ENCODE data around the gene SLC24A4. TPM values are rescaled to one million over a fixed set of nuclear protein-coding genes. Genes with fewer than 3 reads are reported as not detected.

The SLC24A4 gene
- polyA plus RNA-seq, 1 donor, result 0.54 TPM

- Histone ChIP-seq H3K4me1 (ENCODE audit: control insufficient read depth, insufficient read depth, low read length) (no peaks in the 10 kb centered on the region), H3K27me3 (ENCODE audit: control insufficient read depth, insufficient read depth, low read length) (no peaks in the 10 kb centered on the region), H3K36me3 (ENCODE audit: control insufficient read depth, insufficient read depth, low read length) (no peaks in the 10 kb centered on the region), H3K9me3 (ENCODE audit: control insufficient read depth, low read depth, low read length) (no peaks in the 10 kb centered on the region), H3K27ac (ENCODE audit: low read length) (no peak overlapping the region), H3K4me3 (ENCODE audit: low read length) (no peak overlapping the region)
- WGBS (ENCODE audit: insufficient coverage, low lambda C conversion rate), result no CpG with 5 or more reads among the region's 5 CpGs
- DNase-seq, result no peak
Measured at GRCh38 chr14:92446771-92447170, 123.8 kb downstream of the SLC24A4 start.

GRCh38 chr14:92447416-92448197, 124.6 kb downstream of the SLC24A4 start:
- WGBS (ENCODE audit: insufficient coverage, low lambda C conversion rate), result 100% methylated on average over 1 of the region's 10 CpGs
- no peaks in the 10 kb centered on the region for H3K36me3 ChIP-seq (ENCODE audit: control insufficient read depth, insufficient read depth, low read length)
- no peak overlapping the region for H3K27ac ChIP-seq (ENCODE audit: low read length)
- DNase-seq, result no peak
- H3K4me1 ChIP-seq (ENCODE audit: control insufficient read depth, insufficient read depth, low read length), result no peaks in the 10 kb centered on the region
- H3K9me3 ChIP-seq (ENCODE audit: control insufficient read depth, low read depth, low read length), result no peaks in the 10 kb centered on the region
- no peak overlapping the region for H3K4me3 ChIP-seq (ENCODE audit: low read length)
- H3K27me3 ChIP-seq (ENCODE audit: control insufficient read depth, insufficient read depth, low read length), result no peaks in the 10 kb centered on the region

- WGBS (ENCODE audit: insufficient coverage, low lambda C conversion rate), result no CpG with 5 or more reads among the region's 6 CpGs
Measured at GRCh38 chr14:92448786-92449185, 125.8 kb downstream of the SLC24A4 start.

GRCh38 chr14:92449404-92450181, 126.6 kb downstream of the SLC24A4 start:
- Histone ChIP-seq H3K27ac (ENCODE audit: low read length) (no peak overlapping the region), H3K36me3 (ENCODE audit: control insufficient read depth, insufficient read depth, low read length) (no peaks in the 10 kb centered on the region), H3K9me3 (ENCODE audit: control insufficient read depth, low read depth, low read length) (no peaks in the 10 kb centered on the region), H3K4me3 (ENCODE audit: low read length) (no peak overlapping the region), H3K4me1 (ENCODE audit: control insufficient read depth, insufficient read depth, low read length) (no peaks in the 10 kb centered on the region), H3K27me3 (ENCODE audit: control insufficient read depth, insufficient read depth, low read length) (no peaks in the 10 kb centered on the region)
- no peak for DNase-seq
- WGBS (ENCODE audit: insufficient coverage, low lambda C conversion rate), result 100% methylated on average over 2 of the region's 20 CpGs

More at GRCh38 chr14:92448786-92449185, 125.8 kb downstream of the SLC24A4 start:
- no peaks in the 10 kb centered on the region for H3K36me3 ChIP-seq (ENCODE audit: control insufficient read depth, insufficient read depth, low read length)
- H3K9me3 ChIP-seq (ENCODE audit: control insufficient read depth, low read depth, low read length), result no peaks in the 10 kb centered on the region
- no peak overlapping the region for H3K4me3 ChIP-seq (ENCODE audit: low read length)
- H3K27ac ChIP-seq (ENCODE audit: low read length), result no peak overlapping the region
- no peaks in the 10 kb centered on the region for H3K4me1 ChIP-seq (ENCODE audit: control insufficient read depth, insufficient read depth, low read length)
- no peak for DNase-seq
- H3K27me3 ChIP-seq (ENCODE audit: control insufficient read depth, insufficient read depth, low read length), result no peaks in the 10 kb centered on the region

GRCh38 chr14:92450351-92451070, 127.5 kb downstream of the SLC24A4 start:
- no peaks in the 10 kb centered on the region for H3K4me1 ChIP-seq (ENCODE audit: control insufficient read depth, insufficient read depth, low read length)
- H3K9me3 ChIP-seq (ENCODE audit: control insufficient read depth, low read depth, low read length), result no peaks in the 10 kb centered on the region
- H3K36me3 ChIP-seq (ENCODE audit: control insufficient read depth, insufficient read depth, low read length), result no peaks in the 10 kb centered on the region
- DNase-seq, result no peak
- no peak overlapping the region for H3K27ac ChIP-seq (ENCODE audit: low read length)
- H3K27me3 ChIP-seq (ENCODE audit: control insufficient read depth, insufficient read depth, low read length), result no peaks in the 10 kb centered on the region
- WGBS (ENCODE audit: insufficient coverage, low lambda C conversion rate), result no CpG with 5 or more reads among the region's 13 CpGs
- H3K4me3 ChIP-seq (ENCODE audit: low read length), result no peak overlapping the region

- no peaks in the 10 kb centered on the region for H3K4me1 ChIP-seq (ENCODE audit: control insufficient read depth, insufficient read depth, low read length)
- DNase-seq, result no peak
- no peaks in the 10 kb centered on the region for H3K27me3 ChIP-seq (ENCODE audit: control insufficient read depth, insufficient read depth, low read length)
- H3K27ac ChIP-seq (ENCODE audit: low read length), result no peak overlapping the region
- WGBS (ENCODE audit: insufficient coverage, low lambda C conversion rate), result no CpG with 5 or more reads among the region's 9 CpGs
- no peaks in the 10 kb centered on the region for H3K9me3 ChIP-seq (ENCODE audit: control insufficient read depth, low read depth, low read length)
- H3K36me3 ChIP-seq (ENCODE audit: control insufficient read depth, insufficient read depth, low read length), result no peaks in the 10 kb centered on the region
- H3K4me3 ChIP-seq (ENCODE audit: low read length), result no peak overlapping the region
Measured at GRCh38 chr14:92451245-92451644, 128.3 kb downstream of the SLC24A4 start.

- H3K27ac ChIP-seq (ENCODE audit: low read length), result no peak overlapping the region
- WGBS (ENCODE audit: insufficient coverage, low lambda C conversion rate), result no CpG with 5 or more reads among the region's 5 CpGs
Measured at GRCh38 chr14:92451755-92452154, 128.8 kb downstream of the SLC24A4 start.

GRCh38 chr14:92452471-92452870, 129.5 kb downstream of the SLC24A4 start:
- DNase-seq, result no peak
- WGBS (ENCODE audit: insufficient coverage, low lambda C conversion rate), result no CpG with 5 or more reads among the region's 14 CpGs
- H3K27ac ChIP-seq (ENCODE audit: low read length), result no peak overlapping the region
- H3K9me3 ChIP-seq (ENCODE audit: control insufficient read depth, low read depth, low read length), result no peaks in the 10 kb centered on the region
- H3K27me3 ChIP-seq (ENCODE audit: control insufficient read depth, insufficient read depth, low read length), result no peaks in the 10 kb centered on the region
- H3K36me3 ChIP-seq (ENCODE audit: control insufficient read depth, insufficient read depth, low read length), result no peaks in the 10 kb centered on the region
- H3K4me3 ChIP-seq (ENCODE audit: low read length), result no peak overlapping the region
- no peaks in the 10 kb centered on the region for H3K4me1 ChIP-seq (ENCODE audit: control insufficient read depth, insufficient read depth, low read length)

More at GRCh38 chr14:92451755-92452154, 128.8 kb downstream of the SLC24A4 start:
- no peaks in the 10 kb centered on the region for H3K27me3 ChIP-seq (ENCODE audit: control insufficient read depth, insufficient read depth, low read length)
- H3K36me3 ChIP-seq (ENCODE audit: control insufficient read depth, insufficient read depth, low read length), result no peaks in the 10 kb centered on the region
- no peaks in the 10 kb centered on the region for H3K9me3 ChIP-seq (ENCODE audit: control insufficient read depth, low read depth, low read length)
- no peak for DNase-seq
- H3K4me3 ChIP-seq (ENCODE audit: low read length), result no peak overlapping the region
- no peaks in the 10 kb centered on the region for H3K4me1 ChIP-seq (ENCODE audit: control insufficient read depth, insufficient read depth, low read length)

- DNase-seq, result no peak
- no peaks in the 10 kb centered on the region for H3K9me3 ChIP-seq (ENCODE audit: control insufficient read depth, low read depth, low read length)
- WGBS (ENCODE audit: insufficient coverage, low lambda C conversion rate), result no CpG with 5 or more reads among the region's 8 CpGs
- no peaks in the 10 kb centered on the region for H3K27me3 ChIP-seq (ENCODE audit: control insufficient read depth, insufficient read depth, low read length)
- no peak overlapping the region for H3K27ac ChIP-seq (ENCODE audit: low read length)
- H3K4me3 ChIP-seq (ENCODE audit: low read length), result no peak overlapping the region
- H3K36me3 ChIP-seq (ENCODE audit: control insufficient read depth, insufficient read depth, low read length), result no peaks in the 10 kb centered on the region
- no peaks in the 10 kb centered on the region for H3K4me1 ChIP-seq (ENCODE audit: control insufficient read depth, insufficient read depth, low read length)
Measured at GRCh38 chr14:92453691-92454090, 130.7 kb downstream of the SLC24A4 start.

GRCh38 chr14:92455231-92455630, 132.3 kb downstream of the SLC24A4 start:
- H3K27ac ChIP-seq (ENCODE audit: low read length), result no peak overlapping the region
- H3K4me1 ChIP-seq (ENCODE audit: control insufficient read depth, insufficient read depth, low read length), result no peaks in the 10 kb centered on the region
- no peaks in the 10 kb centered on the region for H3K36me3 ChIP-seq (ENCODE audit: control insufficient read depth, insufficient read depth, low read length)
- no peaks in the 10 kb centered on the region for H3K9me3 ChIP-seq (ENCODE audit: control insufficient read depth, low read depth, low read length)
- WGBS (ENCODE audit: insufficient coverage, low lambda C conversion rate), result no CpG with 5 or more reads among the region's 2 CpGs
- H3K27me3 ChIP-seq (ENCODE audit: control insufficient read depth, insufficient read depth, low read length), result no peaks in the 10 kb centered on the region
- no peak overlapping the region for H3K4me3 ChIP-seq (ENCODE audit: low read length)
- no peak for DNase-seq
